DMS114 treated with DMSO at 0.1 percent for 48 hours (cell line): Measurements from ENCODE around the gene COL5A1.

Experiments
- DNase-seq: peaks from one replicate; lab custom pipeline; 2025; ENCODE audit not compliant: unreplicated experiment; lab: John Stamatoyannopoulos, UW

The COL5A1 gene

GRCh38 chr9:134606951-134607731 lies 34.5 kb upstream of the COL5A1 start:
- no peak for DNase-seq

GRCh38 chr9:134607971-134608370 lies 33.6 kb upstream of the COL5A1 start:
- DNase-seq, result no peak

- no peak for DNase-seq
Observed at GRCh38 chr9:134611046-134611445, 30.6 kb upstream of the COL5A1 start.

GRCh38 chr9:134612309-134612708 lies 29.3 kb upstream of the COL5A1 start:
- no peak for DNase-seq

- DNase-seq, result no peak
Observed at GRCh38 chr9:134612715-134613114, 28.9 kb upstream of the COL5A1 start.

- DNase-seq, result no peak
Observed at GRCh38 chr9:134614256-134614655, 27.3 kb upstream of the COL5A1 start.

- no peak for DNase-seq
Observed at GRCh38 chr9:134616341-134616740, 25.3 kb upstream of the COL5A1 start.

GRCh38 chr9:134617246-134617645 lies 24.4 kb upstream of the COL5A1 start:
- no peak for DNase-seq

GRCh38 chr9:134617836-134618162 lies 23.8 kb upstream of the COL5A1 start:
- DNase-seq, result no peak

GRCh38 chr9:134618163-134618832 lies 23.3 kb upstream of the COL5A1 start:
- no peak for DNase-seq

GRCh38 chr9:134618833-134619447 lies 22.7 kb upstream of the COL5A1 start:
- no peak for DNase-seq

- DNase-seq, result no peak
Observed at GRCh38 chr9:134619448-134619982, 22.1 kb upstream of the COL5A1 start.

GRCh38 chr9:134619983-134620661 lies 21.5 kb upstream of the COL5A1 start:
- no peak for DNase-seq

- no peak for DNase-seq
Observed at GRCh38 chr9:134620751-134621557, 20.6 kb upstream of the COL5A1 start.

GRCh38 chr9:134621558-134622110 lies 20.0 kb upstream of the COL5A1 start:
- no peak for DNase-seq

- DNase-seq, result no peak
Observed at GRCh38 chr9:134622896-134623257, 18.7 kb upstream of the COL5A1 start.

GRCh38 chr9:134623258-134624066 lies 18.1 kb upstream of the COL5A1 start:
- DNase-seq, result no peak

GRCh38 chr9:134624137-134624591 lies 17.4 kb upstream of the COL5A1 start:
- DNase-seq, result no peak

GRCh38 chr9:134624621-134625181 lies 16.9 kb upstream of the COL5A1 start:
- no peak for DNase-seq
